ENCODE data around the gene OSMR. TPM values are rescaled to one million over a fixed set of nuclear protein-coding genes. Genes with fewer than 3 reads are reported as not detected.

Gene OSMR
- total RNA-seq, 4 donors from 2014 or later: 6.3 to 16.5 (median 11.7) TPM

DNA sequence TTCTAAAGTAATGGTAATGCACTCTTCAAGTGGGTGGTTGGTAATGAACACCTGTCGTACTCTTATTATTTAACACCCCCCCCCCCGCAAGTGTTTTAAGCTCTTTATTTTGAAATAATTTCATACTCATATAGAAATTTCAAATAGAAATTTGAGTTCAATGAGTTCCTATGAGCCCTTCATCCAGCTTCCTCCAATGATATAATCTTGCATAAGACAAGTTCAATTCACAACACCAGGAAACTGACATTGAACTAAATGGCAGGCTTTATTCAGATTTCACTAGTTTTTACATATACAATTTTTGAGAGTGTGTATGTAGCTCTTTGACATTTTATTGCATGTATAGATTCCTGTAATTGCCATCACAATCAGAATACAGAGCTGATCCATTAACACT is 30.9 kb upstream of the OSMR start:
- Histone ChIP-seq H3K27ac (no peak overlapping the region), H3K4me1 (peaks cover 0 to 5% (median 0%) of the 10 kb centered on the region in 4 donors), H3K36me3 (no peaks in the 10 kb centered on the region), H3K27me3 (no peaks in the 10 kb centered on the region), H3K9me3 (no peaks in the 10 kb centered on the region), H3K4me3 (no peak overlapping the region)
- intact Hi-C loops (cut with DNase I; ENCODE audit: low total_unique reads): no loop called here
- TF ChIP-seq POLR2A (IDR thresholded peaks at IDR 0.05): no peak
- 86 to 92% methylated on average over 2 of the region's 2 CpGs for WGBS, 2 donors (ENCODE audit: low coverage in 1 of 2)
- in situ Hi-C loops (cut with MboI; ENCODE audit: low pct_ligation_motif_present in 1 of 4, low pct_unique_long_range_greater_than_20kb in 1 of 4, low sequenced_read_pairs in 3 of 4): loop anchor here in 2 of 4 donors (10.0 to 25.0 kb wide), 3 partner anchors 253 to 380 kb away; partner anchors contain the start of gene LIFR (in 1 of the 2)
- no peak for DNase-seq

DNA sequence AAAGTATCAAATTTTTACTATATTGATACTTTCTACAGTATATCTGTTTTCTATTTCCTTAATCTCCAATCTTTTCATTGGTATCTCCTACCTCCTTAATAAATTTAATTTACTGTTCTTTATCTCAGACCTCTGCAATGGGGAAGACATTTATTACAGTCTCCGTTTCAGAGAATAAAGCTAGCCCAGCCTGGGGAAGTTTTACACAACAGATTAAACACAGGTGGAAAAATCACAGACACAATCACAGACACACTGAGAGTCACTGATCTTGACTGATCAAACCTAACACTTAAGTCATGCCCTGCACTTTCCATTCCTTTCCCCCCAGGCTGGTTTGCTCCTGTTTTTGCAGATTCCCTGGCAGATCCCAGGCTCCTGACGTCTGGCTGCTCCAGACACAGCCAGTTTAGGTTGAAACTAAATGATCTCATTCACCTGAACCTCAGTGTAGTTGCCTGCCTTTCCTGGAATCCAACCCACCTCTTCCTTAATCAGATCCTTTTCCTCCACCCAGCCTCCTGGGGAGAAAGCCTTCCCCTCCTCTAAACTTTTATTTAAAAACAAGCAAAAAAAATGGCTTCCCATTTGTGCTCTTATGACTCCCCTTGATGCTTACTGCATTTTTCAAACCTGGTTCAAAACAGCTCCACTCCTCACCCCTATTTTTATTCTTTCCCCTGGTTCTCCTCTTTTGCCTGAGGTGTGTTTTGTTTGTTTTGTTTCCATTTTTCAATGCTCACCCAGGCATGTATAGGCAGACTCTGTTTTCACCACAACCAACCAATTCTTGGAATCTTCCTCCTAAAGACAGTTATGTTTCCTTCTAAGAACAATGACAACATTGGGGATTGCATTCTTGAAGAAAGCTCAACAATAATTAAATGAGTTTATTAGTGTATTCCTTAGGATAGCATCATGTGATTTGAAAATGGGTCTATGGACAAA is 29.5 kb upstream of the OSMR start:
- TF ChIP-seq, protein P1, sequence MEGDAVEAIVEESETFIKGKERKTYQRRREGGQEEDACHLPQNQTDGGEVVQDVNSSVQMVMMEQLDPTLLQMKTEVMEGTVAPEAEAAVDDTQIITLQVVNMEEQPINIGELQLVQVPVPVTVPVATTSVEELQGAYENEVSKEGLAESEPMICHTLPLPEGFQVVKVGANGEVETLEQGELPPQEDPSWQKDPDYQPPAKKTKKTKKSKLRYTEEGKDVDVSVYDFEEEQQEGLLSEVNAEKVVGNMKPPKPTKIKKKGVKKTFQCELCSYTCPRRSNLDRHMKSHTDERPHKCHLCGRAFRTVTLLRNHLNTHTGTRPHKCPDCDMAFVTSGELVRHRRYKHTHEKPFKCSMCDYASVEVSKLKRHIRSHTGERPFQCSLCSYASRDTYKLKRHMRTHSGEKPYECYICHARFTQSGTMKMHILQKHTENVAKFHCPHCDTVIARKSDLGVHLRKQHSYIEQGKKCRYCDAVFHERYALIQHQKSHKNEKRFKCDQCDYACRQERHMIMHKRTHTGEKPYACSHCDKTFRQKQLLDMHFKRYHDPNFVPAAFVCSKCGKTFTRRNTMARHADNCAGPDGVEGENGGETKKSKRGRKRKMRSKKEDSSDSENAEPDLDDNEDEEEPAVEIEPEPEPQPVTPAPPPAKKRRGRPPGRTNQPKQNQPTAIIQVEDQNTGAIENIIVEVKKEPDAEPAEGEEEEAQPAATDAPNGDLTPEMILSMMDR (IDR thresholded peaks at IDR 0.05): no peak
- no peak for TF ChIP-seq EP300 (IDR thresholded peaks at IDR 0.05; ENCODE audit: low read depth)
- no peak for TF ChIP-seq POLR2A (IDR thresholded peaks at IDR 0.05)
- TF ChIP-seq POLR2AphosphoS5 (IDR thresholded peaks at IDR 0.05): no peak
- 25 to 33% methylated on average over 2 of the region's 2 CpGs for WGBS, 2 donors (ENCODE audit: low coverage in 1 of 2)
- in situ Hi-C loops (cut with MboI; ENCODE audit: low pct_ligation_motif_present in 1 of 4, low pct_unique_long_range_greater_than_20kb in 1 of 4, low sequenced_read_pairs in 3 of 4): loop anchor here in 2 of 4 donors (10.0 to 25.0 kb wide), 3 partner anchors 254 to 382 kb away; partner anchors contain the start of gene LIFR (in 1 of the 2)
- no peak overlapping the region for H3K4me3 ChIP-seq
- DNase-seq: no peak
- H3K4me1 ChIP-seq: no peaks in the 10 kb centered on the region
- H3K36me3 ChIP-seq: no peaks in the 10 kb centered on the region
- H3K9me3 ChIP-seq: no peaks in the 10 kb centered on the region
- H3K27ac ChIP-seq: no peak overlapping the region
- intact Hi-C loops (cut with DNase I; ENCODE audit: low total_unique reads): no loop called here
- H3K27me3 ChIP-seq: no peaks in the 10 kb centered on the region

DNA sequence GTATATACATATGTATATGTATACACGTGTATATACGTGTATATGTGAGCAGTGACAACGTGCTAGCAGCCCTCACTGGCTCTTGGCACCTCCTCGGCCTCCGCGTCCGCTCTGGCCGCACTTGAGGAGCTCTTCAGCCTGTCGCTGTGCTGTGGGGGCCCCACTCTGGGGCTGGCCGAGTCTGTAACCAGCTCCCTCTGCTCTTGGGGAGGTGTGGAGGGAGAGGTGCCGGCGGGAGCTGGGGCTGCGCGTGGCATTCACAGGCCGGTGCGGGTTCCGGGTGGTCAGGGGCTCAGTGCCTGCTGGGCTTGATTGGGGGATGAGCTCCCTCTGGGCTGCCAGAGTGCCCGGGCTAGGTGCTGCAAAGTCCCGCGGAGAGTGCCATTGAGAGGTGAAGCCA is 24.1 kb upstream of the OSMR start:
- intact Hi-C loops (cut with DNase I; ENCODE audit: low total_unique reads) (no loop called here), in situ Hi-C loops (cut with MboI; ENCODE audit: low pct_ligation_motif_present in 1 of 4, low pct_unique_long_range_greater_than_20kb in 1 of 4, low sequenced_read_pairs in 3 of 4) (loop anchor here in 1 of 4 donors (25.0 kb wide), 2 partner anchors 259 to 384 kb away; partner anchors contain the start of gene LIFR)

DNA sequence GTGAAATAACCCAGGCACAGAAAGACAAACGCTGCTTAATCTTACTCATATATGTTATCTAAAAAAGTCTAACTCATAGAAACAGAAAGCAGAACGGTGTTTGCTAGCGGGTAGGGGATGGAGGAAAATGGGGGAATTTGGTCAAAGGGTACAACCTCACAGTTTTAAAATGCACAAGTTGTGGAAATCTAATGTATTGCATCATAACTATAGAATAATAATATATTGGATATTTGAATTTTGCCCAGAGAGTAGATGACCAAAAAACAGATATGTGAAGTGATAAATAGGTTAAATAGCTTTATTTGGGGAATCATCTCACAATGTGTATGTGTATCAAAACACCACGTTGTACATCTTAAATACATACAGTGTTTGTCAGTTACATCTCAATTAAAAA is 22.3 kb upstream of the OSMR start:
- intact Hi-C loops (cut with DNase I; ENCODE audit: low total_unique reads) (no loop called here), in situ Hi-C loops (cut with MboI; ENCODE audit: low pct_ligation_motif_present in 1 of 4, low pct_unique_long_range_greater_than_20kb in 1 of 4, low sequenced_read_pairs in 3 of 4) (loop anchor here in 1 of 4 donors (25.0 kb wide), 2 partner anchors 261 to 386 kb away; partner anchors contain the start of gene LIFR)
- no peak overlapping the region for H3K4me3 ChIP-seq
- H3K9me3 ChIP-seq: no peaks in the 10 kb centered on the region
- no peaks in the 10 kb centered on the region for H3K36me3 ChIP-seq
- H3K4me1 ChIP-seq: no peaks in the 10 kb centered on the region
- WGBS, 2 donors (ENCODE audit: low coverage in 1 of 2): 84 to 88% methylated on average over 4 of the region's 4 CpGs
- H3K27me3 ChIP-seq: no peaks in the 10 kb centered on the region
- no peak for DNase-seq
- no peak for TF ChIP-seq POLR2AphosphoS5 (IDR thresholded peaks at IDR 0.05)
- TF ChIP-seq EP300 (IDR thresholded peaks at IDR 0.05; ENCODE audit: low read depth): no peak
- TF ChIP-seq, protein P1 (IDR thresholded peaks at IDR 0.05): no peak
- TF ChIP-seq POLR2A (IDR thresholded peaks at IDR 0.05): no peak
- no peak overlapping the region for H3K27ac ChIP-seq

More for the DNA sequence above, 24.1 kb upstream of the OSMR start:
- Histone ChIP-seq H3K4me3 (no peak overlapping the region), H3K4me1 (no peaks in the 10 kb centered on the region), H3K9me3 (no peaks in the 10 kb centered on the region), H3K27me3 (no peaks in the 10 kb centered on the region), H3K36me3 (no peaks in the 10 kb centered on the region), H3K27ac (no peak overlapping the region)
- 92 to 95% methylated on average over 6 to 19 of the region's 20 CpGs for WGBS, 2 donors (ENCODE audit: low coverage in 1 of 2)
- TF ChIP-seq POLR2AphosphoS5 (IDR thresholded peaks at IDR 0.05): no peak
- TF ChIP-seq POLR2A (IDR thresholded peaks at IDR 0.05): no peak
- no peak for TF ChIP-seq EP300 (IDR thresholded peaks at IDR 0.05; ENCODE audit: low read depth)
- TF ChIP-seq, protein P1 (IDR thresholded peaks at IDR 0.05): no peak
- no peak for DNase-seq

All from transverse colon (tissue), 4 donors.